CD4-positive, alpha-beta T cell treated with Interleukin-15 for 1 hour (primary cell): Measurements from ENCODE around the gene TGFB3.
"Not testable (repeated sequence)": the region's sequence is repeated elsewhere in the genome, so short reads cannot be mapped to it uniquely, and the experiment has no call there.

ENCODE experiments used
- DNase-seq: peaks from one replicate; pipeline ENCODE4 v3.0.0-alpha.2; 2020

Gene TGFB3

DNA sequence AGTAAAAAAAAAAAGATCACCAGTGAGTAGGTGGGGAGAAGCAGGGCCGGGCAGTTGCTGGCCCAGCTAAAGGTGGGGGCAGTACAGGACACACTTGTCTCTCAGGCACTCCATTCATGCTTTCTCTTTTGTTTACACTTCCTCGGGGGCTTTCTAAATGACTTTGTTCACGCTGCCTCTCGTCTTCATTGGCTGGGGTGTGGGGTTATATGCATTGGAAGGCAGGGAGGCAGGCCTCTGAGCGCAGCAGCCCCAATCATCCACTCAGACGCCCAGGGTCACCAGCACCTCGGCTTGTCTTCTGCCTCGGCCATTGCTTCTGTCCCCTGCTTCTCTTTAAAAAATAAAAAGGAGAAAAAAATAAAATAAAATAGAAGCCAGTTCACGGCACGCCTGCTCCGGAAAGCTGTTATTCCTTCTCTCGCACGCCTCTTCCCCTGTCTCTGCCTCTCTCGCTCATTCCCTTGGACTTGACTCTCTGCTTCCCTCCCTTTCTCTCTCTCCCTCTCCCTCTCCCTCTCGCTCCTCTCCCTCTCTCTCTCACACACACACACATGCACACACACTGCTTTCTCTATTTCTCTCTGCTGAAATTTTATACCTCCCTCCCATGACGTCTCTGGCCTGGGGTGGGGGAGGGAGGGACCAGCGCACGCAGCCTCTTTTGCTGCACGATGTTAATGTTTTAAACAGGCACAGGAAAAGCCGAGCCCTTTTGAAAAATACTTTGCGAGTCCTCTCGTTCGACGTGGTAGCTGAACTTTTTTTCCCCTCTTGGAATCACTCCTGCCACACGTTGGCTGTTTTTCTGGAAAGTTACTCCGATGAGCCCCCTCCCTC is at the start of gene TGFB3:
Gene TGFB3, minus strand, starts transcription at position 570 of the 840 bp plus-strand sequence. CDS start 1,102 bp downstream, outside the sequence.
- DNase-seq, result peak; percentile 72

DNA sequence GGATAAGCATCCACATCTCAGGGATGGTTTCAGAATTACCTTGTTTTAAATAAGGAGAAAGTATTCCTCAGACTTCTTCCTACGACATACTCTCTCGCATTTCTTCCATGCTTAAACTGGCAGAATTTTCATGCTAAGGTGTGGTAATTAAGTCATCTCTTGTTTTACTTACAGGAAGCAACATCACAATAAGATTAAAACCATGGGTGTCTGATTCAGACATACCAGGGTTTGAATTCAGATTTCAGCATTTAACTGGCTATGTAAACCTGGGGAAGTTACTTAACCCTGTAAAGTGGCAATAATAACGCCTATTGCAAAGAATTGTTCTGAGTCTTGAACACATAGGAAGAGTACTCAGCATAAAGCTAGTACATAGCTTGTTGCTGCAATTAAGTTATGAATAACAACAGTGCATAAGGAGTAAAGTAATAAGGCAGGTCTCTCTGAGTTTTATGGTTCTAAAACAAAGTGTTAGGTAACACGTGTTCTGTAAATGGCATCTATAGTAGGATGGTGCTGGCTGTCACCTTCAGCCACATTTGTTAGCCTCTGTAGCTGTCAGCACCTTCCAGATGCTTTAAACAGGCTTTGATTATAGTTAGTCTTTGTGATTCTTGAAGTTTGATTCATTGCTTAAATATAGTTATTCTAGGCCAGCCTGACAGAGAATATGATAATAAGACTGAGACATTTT is 42.6 kb upstream of the TGFB3 start:
- DNase-seq, result no peak

DNA sequence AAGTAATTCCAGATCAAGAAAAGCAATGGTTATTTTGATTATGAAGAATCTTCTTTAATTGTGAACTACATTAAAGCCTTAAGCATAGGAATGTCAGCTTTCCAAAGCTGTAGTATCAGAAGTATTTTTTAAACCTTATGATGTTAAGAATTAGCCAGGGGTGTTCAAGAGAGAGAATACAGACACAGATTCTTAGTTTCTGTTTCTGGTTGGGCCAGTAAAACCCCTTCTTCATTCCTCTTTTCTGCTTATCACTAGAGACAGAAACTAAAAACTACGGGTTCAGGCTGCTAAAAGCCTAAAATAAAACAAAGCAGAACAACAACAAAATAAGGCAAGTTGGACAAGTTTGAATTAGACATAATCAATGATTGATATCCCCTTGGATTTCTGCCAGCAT is 42.0 kb upstream of the TGFB3 start:
- no peak for DNase-seq

GRCh38 chr14:76022991-76023390 is 41.2 kb upstream of the TGFB3 start:
- no peak for DNase-seq

GRCh38 chr14:76019676-76020075 is 37.9 kb upstream of the TGFB3 start:
- DNase-seq, result no peak

DNA sequence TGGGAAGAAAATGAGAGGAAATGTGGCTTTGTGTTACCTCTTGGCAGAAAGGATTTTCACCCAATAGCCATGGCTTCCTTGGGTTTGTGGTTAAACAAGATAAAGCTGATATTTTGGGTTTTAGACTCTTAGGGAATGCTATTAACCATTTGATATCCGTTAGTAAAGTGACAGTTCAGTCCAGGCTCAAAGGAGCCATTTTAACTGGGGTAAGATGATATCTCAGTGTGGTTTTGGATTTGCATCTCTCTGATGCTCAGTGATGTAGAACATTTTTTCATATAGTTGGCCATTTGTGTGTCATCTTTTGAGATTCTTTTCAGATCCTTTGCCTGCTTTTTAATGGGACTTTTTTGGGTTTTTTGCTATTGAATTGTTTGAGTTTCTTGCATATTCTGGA is 33.9 kb upstream of the TGFB3 start:
- DNase-seq, result no peak

GRCh38 chr14:76015191-76015590 is 33.4 kb upstream of the TGFB3 start:
- DNase-seq, result no peak

DNA sequence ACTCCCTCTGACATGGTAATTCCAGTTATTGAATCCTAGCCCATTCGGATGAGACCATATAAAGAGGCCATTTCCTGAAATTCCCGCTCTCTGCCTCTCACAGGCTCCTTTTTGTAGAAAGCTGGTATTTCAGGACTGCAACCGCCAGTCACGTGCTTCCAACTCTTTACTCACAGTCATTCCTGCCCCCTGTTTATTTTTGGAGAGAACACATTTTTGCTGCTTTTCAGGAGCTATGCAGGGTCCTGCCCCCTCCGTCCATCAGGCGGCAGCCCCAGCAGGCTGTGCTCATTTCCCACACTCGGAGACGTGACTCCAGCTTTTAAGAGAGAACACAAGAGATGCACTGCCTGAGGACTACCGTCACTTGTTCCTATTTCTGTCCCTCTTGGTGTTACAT is 30.6 kb upstream of the TGFB3 start:
- no peak for DNase-seq

GRCh38 chr14:76011930-76012329 is 30.1 kb upstream of the TGFB3 start:
- no peak for DNase-seq

DNA sequence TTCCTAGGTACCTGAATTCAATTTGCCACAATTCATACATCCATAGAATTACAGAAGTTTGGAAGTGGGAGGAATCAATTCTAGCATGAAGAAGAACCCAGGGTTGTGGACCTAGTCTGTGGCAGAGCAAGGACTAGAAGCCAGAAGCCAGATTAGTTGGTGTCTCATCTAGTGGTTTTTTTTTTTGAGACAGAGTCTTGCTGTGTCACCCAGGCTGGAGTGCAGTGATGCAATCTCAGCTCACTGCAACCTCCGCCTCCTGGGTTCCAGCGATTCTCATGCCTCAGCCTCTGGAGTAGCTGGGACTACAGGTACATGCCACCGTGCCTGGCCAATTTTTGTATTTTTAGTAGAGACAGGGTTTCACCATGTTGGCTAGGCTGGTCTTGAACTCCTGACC is 27.8 kb upstream of the TGFB3 start:
- not testable (repeated sequence) for DNase-seq

DNA sequence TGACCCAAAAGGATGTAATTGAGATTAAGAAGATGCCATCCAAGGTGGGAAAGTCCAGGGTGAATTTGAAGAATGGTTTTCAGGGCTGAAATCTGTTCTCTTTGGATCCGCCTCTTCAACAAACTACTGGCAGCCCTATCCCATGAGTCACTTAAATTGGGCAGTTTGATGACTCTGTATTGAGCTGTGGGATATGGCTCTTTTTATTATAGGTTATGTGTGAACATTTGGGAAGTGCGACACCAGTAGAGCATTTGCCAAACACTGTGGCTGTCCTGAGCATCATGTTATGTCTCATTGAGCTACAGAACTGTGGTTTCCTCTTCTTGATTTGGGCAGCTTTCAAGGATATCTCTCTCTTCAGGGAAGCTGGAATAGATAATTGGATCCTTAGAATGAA is 26.1 kb upstream of the TGFB3 start:
- no peak for DNase-seq

DNA sequence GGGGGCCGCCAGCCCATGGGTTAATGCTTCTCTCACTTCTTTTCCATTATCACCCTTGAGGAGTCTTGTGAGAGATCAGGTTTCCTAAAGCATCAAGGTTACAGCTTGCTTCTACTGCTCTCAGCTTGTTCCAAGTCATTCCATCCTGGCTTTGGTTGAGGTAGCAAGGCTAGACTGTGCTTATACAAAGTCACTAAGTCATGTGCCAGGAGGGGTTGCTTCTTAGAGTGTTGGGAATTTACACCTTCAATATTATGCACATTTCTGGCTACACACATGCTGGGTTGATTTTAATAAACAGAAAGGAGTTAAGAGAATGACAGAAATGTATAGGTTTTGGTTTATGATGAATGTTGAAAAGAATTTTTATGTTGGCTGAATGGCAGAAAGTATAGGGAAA is 25.6 kb upstream of the TGFB3 start:
- DNase-seq, result no peak

- no peak for DNase-seq
Measured at GRCh38 chr14:76006253-76006652, 24.5 kb upstream of the TGFB3 start.

DNA sequence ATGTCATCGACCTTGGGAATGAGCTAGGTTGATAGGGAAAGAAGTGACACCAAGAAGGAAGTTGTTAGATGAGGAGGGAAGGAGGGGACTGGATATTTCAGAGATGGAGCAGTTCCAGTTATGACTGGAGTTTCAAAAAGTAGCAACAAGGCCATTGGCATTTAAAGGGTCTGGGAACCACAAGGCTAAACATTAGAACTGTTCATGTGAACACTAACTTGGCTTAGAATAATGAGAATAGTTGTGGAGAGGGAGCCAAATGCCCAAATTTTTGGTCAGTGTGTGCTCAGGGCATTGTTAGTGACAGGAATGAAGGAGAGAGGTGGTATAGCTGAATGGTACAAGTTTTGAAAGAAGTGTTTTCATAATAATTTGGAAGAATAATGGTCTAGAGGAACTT is 20.6 kb upstream of the TGFB3 start:
- DNase-seq, result no peak

DNA sequence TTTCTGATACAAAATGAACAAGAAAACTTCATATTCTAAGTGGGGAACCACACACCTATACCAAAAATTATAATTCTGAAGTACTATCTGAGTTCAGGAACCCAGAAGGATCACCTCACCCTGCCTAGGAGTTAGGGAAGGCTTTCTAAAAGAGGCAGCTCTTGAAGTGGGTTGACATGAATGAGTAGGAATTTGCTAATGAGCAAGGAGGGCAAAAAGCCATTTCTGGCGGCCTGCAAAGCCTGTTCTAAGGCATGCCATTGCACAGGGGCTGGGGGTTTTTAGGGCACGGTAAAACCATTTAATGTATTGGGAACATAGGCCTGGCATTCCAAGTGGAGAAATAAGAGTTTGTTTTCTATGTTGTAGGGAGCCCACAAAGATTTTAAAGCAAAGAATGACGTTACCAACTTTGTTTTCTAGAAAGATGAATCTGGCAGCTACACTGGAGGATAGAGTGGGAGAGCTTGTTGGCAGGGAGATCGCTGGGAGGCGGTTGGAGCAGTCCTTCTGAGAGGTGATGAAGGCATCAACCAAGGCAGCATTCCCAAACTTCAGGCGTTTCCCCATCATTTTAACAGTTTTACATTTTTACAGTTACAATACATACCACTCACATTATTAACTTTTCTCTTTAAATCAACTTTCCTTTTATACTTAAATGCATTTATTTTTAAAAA is 17.9 kb upstream of the TGFB3 start:
- no peak for DNase-seq

DNA sequence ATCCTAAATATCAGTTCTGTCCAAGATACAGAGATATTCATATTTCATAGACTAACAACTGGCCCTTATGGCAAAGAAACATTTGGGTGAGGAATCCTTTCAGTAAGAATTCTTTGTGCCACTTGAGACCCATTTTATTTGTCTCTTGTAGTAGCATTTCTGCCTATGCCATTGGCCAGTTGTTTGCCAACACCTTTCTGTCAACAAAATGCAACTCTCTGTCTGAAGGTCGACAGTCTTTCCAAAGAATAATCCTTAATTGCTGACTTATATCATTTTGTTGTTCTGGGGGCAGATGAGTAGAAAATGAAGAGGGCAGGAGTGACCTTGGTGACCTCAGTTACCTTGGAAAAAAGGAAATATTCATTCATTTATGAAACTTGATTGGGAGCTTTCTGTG is 14.7 kb upstream of the TGFB3 start:
- no peak for DNase-seq

DNA sequence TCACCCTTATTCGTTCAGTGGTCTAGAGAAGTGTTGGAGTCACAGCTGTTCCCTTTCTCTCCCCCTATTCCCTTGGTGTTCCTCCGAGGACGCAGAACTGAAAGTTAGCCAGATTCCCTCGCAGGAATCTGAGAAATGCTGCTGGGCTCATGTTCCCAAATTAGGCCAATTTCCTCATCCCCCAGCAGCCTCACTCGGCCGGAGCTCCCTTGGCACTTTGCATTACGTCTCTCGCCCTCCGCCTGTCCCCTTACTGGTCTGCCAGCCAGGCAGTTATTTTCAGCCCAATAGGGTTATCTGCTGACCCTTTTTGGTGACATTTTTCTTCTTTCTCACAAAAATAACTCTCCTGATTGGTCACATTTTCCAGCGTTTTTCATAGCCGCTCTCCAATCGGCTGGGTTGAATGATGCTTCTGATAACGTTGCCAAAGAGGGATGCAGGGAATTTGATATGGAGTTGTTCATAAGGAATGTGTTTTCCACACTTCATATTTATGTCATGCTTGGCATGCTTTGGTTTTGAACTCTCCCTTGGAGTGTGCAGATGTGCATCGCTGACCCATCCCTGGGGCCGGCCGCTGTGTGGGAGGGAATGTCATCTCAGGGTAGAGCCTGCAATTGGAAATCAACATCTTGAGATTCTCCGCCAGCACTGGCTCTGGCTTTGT is 13.7 kb upstream of the TGFB3 start:
- DNase-seq, result no peak

GRCh38 chr14:75993567-75994041 is 11.8 kb upstream of the TGFB3 start:
- DNase-seq, result no peak

DNA sequence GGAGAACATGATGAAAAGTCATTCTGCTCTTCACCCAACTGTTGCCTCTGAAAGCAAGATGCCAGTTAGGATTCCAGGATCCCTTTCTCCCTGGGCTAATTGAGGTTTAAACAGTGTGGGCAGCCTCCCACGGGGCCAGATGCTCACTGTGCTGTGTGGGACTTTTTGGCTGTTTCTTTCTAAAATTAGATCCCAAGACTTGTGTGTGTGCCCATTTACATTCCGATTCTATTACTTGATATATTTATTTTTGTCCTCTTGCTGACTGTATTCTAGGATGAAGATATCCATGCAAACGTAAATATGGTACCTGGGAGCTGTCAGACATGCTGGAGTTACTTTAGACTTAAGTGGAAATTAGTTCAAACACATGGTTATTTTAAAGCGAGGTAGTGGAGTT is 10.0 kb upstream of the TGFB3 start:
- DNase-seq, result no peak

- no peak for DNase-seq
Measured at GRCh38 chr14:75990297-75990696, 8.5 kb upstream of the TGFB3 start.

- DNase-seq, result no peak
Measured at GRCh38 chr14:75989134-75989533, 7.3 kb upstream of the TGFB3 start.

- no peak for DNase-seq
Measured at GRCh38 chr14:75987201-75987970, 5.6 kb upstream of the TGFB3 start.

- DNase-seq, result no peak
Measured at GRCh38 chr14:75986439-75986765, 4.6 kb upstream of the TGFB3 start.
